Keratinocyte (primary cell): Measurements from ENCODE around the gene AKR1C2.
"Not testable (repeated sequence)": the region's sequence is repeated elsewhere in the genome, so short reads cannot be mapped to it uniquely, and the experiment has no call there.

Experiments
- CTCF ChIP-seq, 3 experiments: IDR thresholded peaks in 1 of 3; conservative IDR thresholded peaks in 1 of 3; optimal IDR thresholded peaks in 1 of 3; 2 replicates in 2 of 3; 3 replicates in 1 of 3; pipeline versions ENCODE3 to v1.5.1; 2011; ENCODE audit warnings: low read length in 3 of 3, mild to moderate bottlenecking in 3 of 3, moderate library complexity in 2 of 3, control low read depth in 1 of 3, inconsistent platforms in 1 of 3; ENCODE audit not compliant: insufficient read depth in 2 of 3; ENCODE audit errors: extremely low read depth in 1 of 3
- EZH2 ChIP-seq: IDR thresholded peaks from one replicate; pipeline ENCODE4 v1.6.1; 2012; ENCODE audit warnings: inconsistent platforms, mild to moderate bottlenecking, low read length, moderate library complexity

GRCh38 chr10:4956955-4957645, 46.6 kb downstream of the AKR1C2 start:
- not testable (repeated sequence) for TF ChIP-seq CTCF (optimal IDR thresholded peaks at IDR 0.05 in 1 of 3, IDR thresholded peaks at IDR 0.05 in 1 of 3, conservative IDR thresholded peaks at IDR 0.05 in 1 of 3; ENCODE audit: extremely low read depth in 1 of 3, insufficient read depth in 2 of 3, low read length in 3 of 3); EZH2
